K562 (cell line): Measurements from ENCODE around the gene TBC1D17. TPM values are rescaled to one million over a fixed set of nuclear protein-coding genes. Genes with fewer than 3 reads are reported as not detected.

Experiments used
- ARID2 ChIP-seq: fragments of 450-650 bp; IDR thresholded peaks from 2 replicates; pipeline ENCODE4 v1.6.1; 2017; ENCODE audit warnings: antibody characterized with exemption, mild to moderate bottlenecking
- ARID4B ChIP-seq: sonication (generic); formaldehyde crosslinking; IDR thresholded peaks from 2 replicates; pipeline ENCODE4 v1.8.0; 2022; ENCODE audit warnings: mild to moderate bottlenecking, missing genetic modification reagents
- CEBPB ChIP-seq: fragments of 450-650 bp; IDR thresholded peaks from 2 replicates; pipeline ENCODE4 v1.6.1; 2016; ENCODE audit warnings: missing genetic modification characterization, missing compliant biosample characterization
- CREM ChIP-seq: IDR thresholded peaks from 2 replicates; pipeline ENCODE4 v1.6.1; 2014; ENCODE audit warnings: antibody characterized with exemption, low read depth
- DEAF1 ChIP-seq: fragments of 450-650 bp; formaldehyde crosslinking; IDR thresholded peaks from 2 replicates; pipeline ENCODE4 v1.4.0; 2020; ENCODE audit warnings: mild to moderate bottlenecking, moderate library complexity
- EHMT2 ChIP-seq: fragments of 450-650 bp; IDR thresholded peaks from 2 replicates; pipeline ENCODE4 v1.6.1; 2018; ENCODE audit warnings: antibody characterized with exemption
- KAT7 ChIP-seq: sonication (generic); formaldehyde crosslinking; IDR thresholded peaks from 2 replicates; pipeline ENCODE4 v1.8.0; 2022; ENCODE audit warnings: missing genetic modification reagents, mild to moderate bottlenecking, borderline replicate concordance
- L3MBTL2 ChIP-seq: fragments of 450-650 bp; IDR thresholded peaks from 2 replicates; pipeline ENCODE4 v1.6.1; 2016; ENCODE audit warnings: mild to moderate bottlenecking, moderate library complexity
- MYC ChIP-seq, 2 experiments: fragments of 250-450 bp in 1 of 2; sonication (Bioruptor Pico) in 1 of 2; IDR thresholded peaks; 2 replicates each; pipeline versions ENCODE4 v1.5.1 to v1.6.1; 2012 to 2021; ENCODE audit warnings: low read depth in 2 of 2, borderline replicate concordance in 1 of 2, improper control_type of control experiment in 1 of 2, low read length in 1 of 2, mild to moderate bottlenecking in 1 of 2, moderate library complexity in 1 of 2
- PML ChIP-seq: IDR thresholded peaks from 2 replicates; pipeline ENCODE4 v1.6.1; 2012; ENCODE audit warnings: low read length, inconsistent platforms
- REST ChIP-seq, 2 experiments: fragments of 450-650 bp; formaldehyde crosslinking in 1 of 2; IDR thresholded peaks; 2 replicates each; pipeline versions ENCODE4 v1.4.0 to v1.6.1; 2014 to 2020; ENCODE audit warnings: mild to moderate bottlenecking in 2 of 2, borderline replicate concordance in 1 of 2, low read depth in 1 of 2
- SIN3A ChIP-seq, 2 experiments: fragments of 150-350 bp in 1 of 2; IDR thresholded peaks; 2 replicates each; pipeline ENCODE4 v1.6.1; 2011 to 2016; ENCODE audit warnings: borderline replicate concordance in 2 of 2, low read depth in 2 of 2, low read length in 2 of 2, mild to moderate bottlenecking in 2 of 2, moderate library complexity in 2 of 2; ENCODE audit not compliant: control insufficient read depth in 1 of 2
- polyA plus RNA-seq, 8 experiments: library from polyadenylated mRNA; depleted of rRNA in 4 of 8; stranded (reverse) in 5 of 8; unstranded in 3 of 8; fragments of >200 nt; fragmentation: Nextera tagmentation in 2 of 8; fragmentation: Illumina TruSeq in 1 of 8; extraction: Ambion mirVana in 2 of 8; extraction: Trizol in 1 of 8; gene quantifications; 2 replicates each; pipeline versions ENCODE4 v1.2.1 to v1.2.3, GENCODE V29; 2011 to 2014; ENCODE audit warnings: inconsistent platforms in 1 of 8, missing spikeins in 1 of 8
- total RNA-seq, 7 experiments: library from RNA; depleted of rRNA in 6 of 7; stranded (reverse); fragments of >200 nt in 6 of 7; fragmentation: Illumina TruSeq in 2 of 7; extraction: Trizol in 2 of 7; gene quantifications; 2 replicates each; pipeline versions ENCODE4 v1.2.1 to v1.2.3, GENCODE V29; 2011 to 2021; ENCODE audit warnings: low replicate concordance in 1 of 7

Gene TBC1D17
- total and polyA plus RNA-seq, 9 of the 15 experiments (the other 6 are each of a cell fraction or from before 2014, with no cell fraction given), result 0.42 to 16.0 (median 3.8) TPM

DNA sequence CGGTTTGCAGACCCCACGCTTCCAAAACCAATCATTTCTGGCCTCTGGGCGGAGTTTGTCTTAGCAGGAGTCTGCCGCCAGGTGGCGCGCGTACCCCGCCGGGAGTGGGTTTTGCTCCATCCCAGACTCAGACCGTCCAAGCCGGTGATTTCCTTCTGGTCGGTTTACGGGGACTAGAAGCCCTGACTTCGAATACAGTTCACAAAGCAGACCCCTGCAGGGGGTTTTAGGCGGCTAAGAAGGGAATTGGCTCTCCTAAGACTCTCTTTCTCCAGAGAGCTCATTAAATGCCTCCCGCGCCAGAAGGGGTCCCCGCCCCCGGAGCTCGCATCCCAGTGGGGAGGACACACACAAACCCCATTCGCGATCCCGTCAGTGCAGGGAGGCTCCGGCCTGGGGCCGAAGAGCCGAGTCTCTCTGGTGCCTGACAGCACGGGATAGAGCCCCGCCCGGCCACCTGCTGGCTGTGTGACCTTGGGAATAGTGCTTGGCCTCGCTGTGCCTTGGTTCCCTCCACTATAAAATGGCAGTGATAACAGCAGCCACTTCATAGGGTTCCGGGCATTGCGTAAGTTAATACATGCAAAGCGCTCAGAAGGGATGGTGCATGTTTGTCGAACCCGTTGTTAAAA lies 60.4 kb downstream of the TBC1D17 start (continued):
- TF ChIP-seq ARID2, result peak; percentile 87
- no peak for TF ChIP-seq PML
- TF ChIP-seq KAT7 (CRISPR knock-in tag), result 0 out of 2 replicates have a peak, but pooled peaks have one; percentile 19
- TF ChIP-seq MYC (IDR thresholded peaks at IDR 0.05; ENCODE audit: low read depth, low read length), result no peak
- 0 out of 2 replicates have a peak, but pooled peaks have one; percentile 16 for TF ChIP-seq MYC (CRISPR knock-in tag; IDR thresholded peaks at IDR 0.05; ENCODE audit: borderline replicate concordance, low read depth)
- TF ChIP-seq REST (IDR thresholded peaks at IDR 0.05; ENCODE audit: borderline replicate concordance), result peak; percentile 93
- no peak for TF ChIP-seq REST (CRISPR knock-in tag; IDR thresholded peaks at IDR 0.05; ENCODE audit: low read depth)
- no peak for TF ChIP-seq ARID4B (CRISPR knock-in tag)
- TF ChIP-seq DEAF1 (CRISPR knock-in tag), result peak; percentile 93
- TF ChIP-seq CEBPB, result peak; percentile 82
- TF ChIP-seq SIN3A (IDR thresholded peaks at IDR 0.05; ENCODE audit: borderline replicate concordance in 2 of 2, control insufficient read depth in 1 of 2, low read depth in 2 of 2, low read length in 2 of 2), result peak in 1 of 2 experiments; percentile 7; a peak in 1 of 4 replicates
- TF ChIP-seq L3MBTL2, result 0 out of 2 replicates have a peak, but pooled peaks have one; percentile 25
- peak; percentile 25; the same call in 1 of the 2 replicates for TF ChIP-seq CREM
- TF ChIP-seq EHMT2, result no peak
